Activated naive CD8-positive, alpha-beta T cell (primary cell): ENCODE data around the gene KLK1.
"Not testable (repeated sequence)": the region's sequence is repeated elsewhere in the genome, so short reads cannot be mapped to it uniquely, and the experiment has no call there.

ENCODE experiments used
- H3K27ac Mint-ChIP-seq: one replicate; pipeline ENCODE4 v1.8.0; 2021; ENCODE audit warnings: mixed read lengths
- H3K27me3 Mint-ChIP-seq: one replicate; pipeline ENCODE4 v1.8.0; 2021; ENCODE audit warnings: mixed read lengths
- H3K36me3 Mint-ChIP-seq: one replicate; pipeline ENCODE4 v1.8.0; 2021; ENCODE audit warnings: mixed read lengths
- H3K4me1 Mint-ChIP-seq: one replicate; pipeline ENCODE4 v1.8.0; 2021; ENCODE audit warnings: low read depth, mixed read lengths
- H3K4me3 Mint-ChIP-seq: one replicate; pipeline ENCODE4 v1.8.0; 2021; ENCODE audit warnings: mild to moderate bottlenecking, mixed read lengths
- H3K9me3 Mint-ChIP-seq: one replicate; pipeline ENCODE4 v1.8.0; 2021; ENCODE audit warnings: low read depth, mixed read lengths

KLK1 gene

GRCh38 chr19:50794876-50795663, 28.5 kb downstream of the KLK1 start:
- Mint-ChIP-seq H3K4me1 (peaks cover 6% of the 10 kb centered on the region), H3K27ac (peak overlapping the region; percentile 66), H3K27me3 (no peaks in the 10 kb centered on the region), H3K36me3 (no peaks in the 10 kb centered on the region), H3K9me3 (no peaks in the 10 kb centered on the region), H3K4me3 (no peak overlapping the region)

GRCh38 chr19:50794074-50794875, 29.3 kb downstream of the KLK1 start:
- no peak overlapping the region for H3K4me3 Mint-ChIP-seq

GRCh38 chr19:50793558-50794065, 30.0 kb downstream of the KLK1 start:
- Mint-ChIP-seq H3K36me3 (no peaks in the 10 kb centered on the region), H3K4me1 (peaks cover 6% of the 10 kb centered on the region), H3K9me3 (no peaks in the 10 kb centered on the region), H3K27ac (no peak overlapping the region), H3K4me3 (no peak overlapping the region), H3K27me3 (no peaks in the 10 kb centered on the region)

More at GRCh38 chr19:50794074-50794875, 29.3 kb downstream of the KLK1 start:
- Mint-ChIP-seq H3K27ac (peak overlapping the region; percentile 10), H3K4me1 (peaks cover 6% of the 10 kb centered on the region), H3K36me3 (no peaks in the 10 kb centered on the region), H3K27me3 (no peaks in the 10 kb centered on the region), H3K9me3 (no peaks in the 10 kb centered on the region)

GRCh38 chr19:50792272-50793250, 31.0 kb downstream of the KLK1 start:
- Mint-ChIP-seq H3K36me3 (no peaks in the 10 kb centered on the region), H3K9me3 (no peaks in the 10 kb centered on the region), H3K27me3 (no peaks in the 10 kb centered on the region), H3K4me3 (no peak overlapping the region), H3K27ac (no peak overlapping the region), H3K4me1 (peaks cover 6% of the 10 kb centered on the region)

GRCh38 chr19:50791594-50792271, 31.9 kb downstream of the KLK1 start:
- Mint-ChIP-seq H3K9me3 (no peaks in the 10 kb centered on the region), H3K27me3 (no peaks in the 10 kb centered on the region), H3K27ac (no peak overlapping the region), H3K4me3 (no peak overlapping the region), H3K36me3 (no peaks in the 10 kb centered on the region), H3K4me1 (peaks cover 6% of the 10 kb centered on the region)

- no peaks in the 10 kb centered on the region for H3K9me3 Mint-ChIP-seq
- H3K27me3 Mint-ChIP-seq, result no peaks in the 10 kb centered on the region
- H3K27ac Mint-ChIP-seq, result peak overlapping the region; percentile 80
- H3K4me3 Mint-ChIP-seq, result no peak overlapping the region
- peaks cover 6% of the 10 kb centered on the region for H3K4me1 Mint-ChIP-seq
- no peaks in the 10 kb centered on the region for H3K36me3 Mint-ChIP-seq
Measured at GRCh38 chr19:50790922-50791467, 32.6 kb downstream of the KLK1 start.

- no peaks in the 10 kb centered on the region for H3K36me3 Mint-ChIP-seq
- H3K27me3 Mint-ChIP-seq, result no peaks in the 10 kb centered on the region
- H3K4me1 Mint-ChIP-seq, result peaks cover 6% of the 10 kb centered on the region
- peak within 1 kb of the TSS; percentile 80 for H3K27ac Mint-ChIP-seq
- no peaks in the 10 kb centered on the region for H3K9me3 Mint-ChIP-seq
- H3K4me3 Mint-ChIP-seq, result no peak within 1 kb of the TSS
Measured at GRCh38 chr19:50790396-50790795, 33.2 kb downstream of the KLK1 start, which contains the start of gene ACP4. Gene ACP4, plus strand, starts transcription at chr19:50790415. Its CDS starts 0 bp downstream, at chr19:50790415.

GRCh38 chr19:50785329-50785728, 38.3 kb downstream of the KLK1 start:
- no peak overlapping the region for H3K27ac Mint-ChIP-seq
- H3K9me3 Mint-ChIP-seq, result no peaks in the 10 kb centered on the region
- H3K4me3 Mint-ChIP-seq, result no peak overlapping the region
- H3K36me3 Mint-ChIP-seq, result no peaks in the 10 kb centered on the region
- peaks cover 8% of the 10 kb centered on the region for H3K27me3 Mint-ChIP-seq
- peaks cover 8% of the 10 kb centered on the region for H3K4me1 Mint-ChIP-seq

GRCh38 chr19:50784710-50785109, 38.9 kb downstream of the KLK1 start:
- Mint-ChIP-seq H3K9me3 (no peaks in the 10 kb centered on the region), H3K4me1 (peaks cover 8% of the 10 kb centered on the region), H3K4me3 (no peak overlapping the region), H3K27me3 (peaks cover 14% of the 10 kb centered on the region), H3K27ac (no peak overlapping the region), H3K36me3 (no peaks in the 10 kb centered on the region)

- H3K36me3 Mint-ChIP-seq, H3K4me3 Mint-ChIP-seq, H3K9me3 Mint-ChIP-seq, H3K4me1 Mint-ChIP-seq: not testable (repeated sequence)
- H3K27me3 Mint-ChIP-seq, result peaks cover 23% of the 10 kb centered on the region
- H3K27ac Mint-ChIP-seq, result peak overlapping the region; percentile 50
Measured at GRCh38 chr19:50783848-50784152, 39.8 kb downstream of the KLK1 start.

GRCh38 chr19:50780753-50781435, 42.7 kb downstream of the KLK1 start:
- Mint-ChIP-seq H3K27ac (no peak overlapping the region), H3K4me3 (no peak overlapping the region), H3K9me3 (no peaks in the 10 kb centered on the region), H3K36me3 (no peaks in the 10 kb centered on the region), H3K27me3 (peaks cover 36% of the 10 kb centered on the region), H3K4me1 (peaks cover 13% of the 10 kb centered on the region)

GRCh38 chr19:50779504-50780457, 43.8 kb downstream of the KLK1 start:
- Mint-ChIP-seq H3K27ac (no peak overlapping the region), H3K4me1 (peaks cover 13% of the 10 kb centered on the region), H3K9me3 (no peaks in the 10 kb centered on the region), H3K4me3 (no peak overlapping the region), H3K36me3 (no peaks in the 10 kb centered on the region), H3K27me3 (peaks cover 42% of the 10 kb centered on the region)
